ENCODE measurements around the gene TRPC4.

The TRPC4 gene

DNA sequence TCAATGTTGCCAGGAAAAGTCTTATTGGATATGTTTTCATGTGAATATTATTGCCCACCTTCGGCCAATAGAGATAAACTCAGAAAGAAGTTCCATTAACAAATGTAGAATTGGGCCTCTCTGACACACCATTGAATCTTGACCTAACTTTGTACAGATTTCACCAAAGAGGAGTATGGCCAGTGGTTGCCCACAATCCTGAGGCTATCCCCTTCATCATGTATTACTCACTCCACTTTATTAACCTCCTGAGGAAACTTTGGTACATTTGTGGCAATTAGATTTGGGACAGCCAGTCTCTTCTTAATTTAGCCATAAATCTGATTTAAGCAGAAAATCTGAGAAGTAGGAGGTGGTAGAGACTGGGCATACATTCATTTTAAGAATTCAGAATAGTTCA is 217.7 kb downstream of the TRPC4 start:
- DNase-seq: no peak

DNA sequence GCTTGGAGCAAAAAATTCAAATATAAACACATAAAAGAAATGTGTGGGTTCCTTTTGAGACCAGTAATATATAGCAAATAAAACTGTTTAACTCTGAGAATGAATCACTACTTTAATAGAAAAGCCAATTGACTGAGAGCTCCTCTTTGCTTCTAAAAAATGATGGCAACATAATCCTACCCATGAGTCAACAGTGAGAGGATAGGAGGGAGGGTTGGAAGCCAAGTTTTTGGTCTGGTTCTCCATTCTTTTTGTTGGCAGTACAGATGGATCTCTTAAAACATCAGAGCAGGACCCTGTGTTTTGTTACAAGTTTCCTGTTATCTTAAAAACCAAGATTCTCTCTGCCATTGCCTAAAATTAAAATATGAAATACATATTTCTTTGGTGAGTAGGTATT is 221.0 kb downstream of the TRPC4 start:
- DNase-seq: no peak

- no peak for DNase-seq
These were observed 222.4 kb downstream of the TRPC4 start for GRCh38 chr13:37647031-37647650.

- no peak for DNase-seq
These were observed 223.0 kb downstream of the TRPC4 start for GRCh38 chr13:37646531-37646930.

- no peak for DNase-seq
These were observed 224.3 kb downstream of the TRPC4 start for GRCh38 chr13:37645181-37645740.

GRCh38 chr13:37641391-37641790 is 228.2 kb downstream of the TRPC4 start:
- DNase-seq: no peak

DNA sequence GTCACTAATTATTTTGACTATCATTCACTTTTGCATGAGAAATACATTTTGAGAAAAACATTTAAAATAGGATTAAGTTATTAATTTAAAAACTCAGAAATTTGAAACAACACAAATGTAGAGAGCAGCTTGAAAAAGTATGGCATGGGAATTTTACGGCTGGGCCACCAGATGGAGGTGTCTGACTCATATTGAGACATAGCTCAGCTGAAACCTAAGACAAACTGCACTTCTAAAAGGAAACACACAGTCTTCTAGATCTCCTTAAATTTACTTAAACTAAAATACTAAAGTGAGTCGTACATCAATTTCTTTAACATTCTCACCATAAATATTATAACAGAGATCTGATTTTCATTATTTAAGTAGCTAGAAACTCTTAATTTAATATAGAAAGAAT is 229.1 kb downstream of the TRPC4 start:
- no peak for DNase-seq

DNA sequence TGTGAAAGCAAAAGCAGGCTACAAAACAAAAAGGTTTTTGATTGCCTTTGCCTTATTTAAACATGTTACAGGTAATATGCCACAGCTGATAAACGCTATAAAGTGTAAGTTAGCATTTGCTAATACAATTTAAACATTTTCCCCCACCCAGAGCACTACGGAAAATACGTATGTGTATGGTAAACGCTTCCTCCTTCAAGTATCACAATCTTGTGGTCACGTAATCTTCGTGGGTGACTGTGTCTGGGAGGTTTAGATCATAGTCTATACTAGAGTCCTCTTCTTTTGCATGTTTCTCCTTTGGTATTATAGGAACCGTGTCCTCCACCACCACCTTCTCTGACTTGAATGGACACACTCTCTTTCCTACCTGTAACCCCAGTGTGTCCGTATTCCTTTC is 232.9 kb downstream of the TRPC4 start:
- DNase-seq: no peak

DNA sequence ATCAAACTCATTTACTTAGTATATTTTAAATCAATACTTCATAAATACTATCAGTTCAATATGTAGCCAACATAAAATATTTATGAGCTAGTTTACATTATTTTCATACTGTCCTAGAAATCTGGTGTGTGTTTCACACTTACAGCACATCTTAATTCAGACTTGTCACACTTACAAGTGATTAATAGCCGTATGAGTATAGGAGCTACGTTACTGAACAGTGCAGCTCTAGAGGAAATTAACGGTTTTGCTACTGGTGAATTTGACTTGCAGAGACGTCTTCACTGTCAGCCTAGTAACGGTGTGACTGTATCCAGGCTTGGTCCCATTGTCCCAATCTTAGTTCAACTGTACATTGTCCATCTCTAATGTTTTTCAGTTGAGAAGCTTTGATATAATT is 237.3 kb downstream of the TRPC4 start:
- DNase-seq: no peak

DNA sequence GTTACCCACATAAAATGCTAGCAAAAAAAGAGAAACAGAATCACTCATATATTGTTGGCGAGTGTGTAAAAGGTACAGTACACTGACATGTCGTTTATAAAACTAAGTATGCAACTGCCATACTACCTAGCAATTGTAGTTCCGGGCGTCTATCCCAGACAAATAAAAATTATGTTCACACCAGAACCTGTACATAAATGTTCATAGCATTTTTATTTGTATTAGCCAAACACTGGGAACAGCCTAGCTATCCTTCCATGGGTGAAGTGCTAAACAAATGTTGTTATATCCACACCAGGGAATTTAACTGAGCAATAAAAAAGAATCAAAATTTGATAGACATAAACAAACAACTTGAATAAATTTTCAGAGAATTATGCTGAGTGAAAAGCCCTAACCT is 242.1 kb downstream of the TRPC4 start:
- DNase-seq: no peak

GRCh38 chr13:37621811-37622361 is 247.7 kb downstream of the TRPC4 start:
- DNase-seq: no peak

DNA sequence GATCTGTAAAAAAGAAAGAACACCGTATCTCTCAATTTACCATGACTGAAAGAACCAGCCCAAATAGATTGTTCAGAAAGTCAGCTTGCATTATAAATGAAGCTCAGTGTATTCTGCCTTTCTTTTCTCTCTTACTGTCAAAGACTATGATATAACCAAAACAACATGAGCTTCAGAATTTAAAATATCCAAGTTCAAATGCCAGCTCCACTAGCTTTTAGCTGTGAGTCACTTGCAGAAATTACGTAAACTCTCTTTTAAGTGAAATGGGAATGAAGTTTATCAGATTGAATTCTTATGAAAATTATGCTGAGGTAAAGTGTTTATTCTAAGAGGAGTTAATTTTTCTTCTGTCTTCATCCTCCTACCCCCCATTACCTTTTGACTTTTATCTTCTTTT is 251.0 kb downstream of the TRPC4 start:
- no peak for DNase-seq

DNA sequence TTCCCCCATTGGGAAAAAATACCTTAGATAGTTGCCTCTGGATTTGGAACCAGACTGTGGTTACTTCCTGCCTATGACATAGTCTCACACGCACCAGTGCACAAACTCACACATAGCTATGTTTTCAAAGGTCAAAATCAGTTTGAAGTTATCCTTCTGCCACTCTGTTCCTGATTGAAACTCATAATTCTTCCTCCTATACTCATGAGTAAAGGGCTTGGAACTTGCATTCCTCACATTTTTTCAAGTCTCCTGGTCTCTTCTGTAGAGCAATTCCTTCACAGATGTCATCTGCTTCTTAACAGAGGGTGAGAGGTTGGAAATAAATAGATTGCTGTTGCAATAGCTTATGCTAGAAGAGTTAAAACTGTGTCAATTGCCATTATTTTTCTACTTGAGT is 252.4 kb downstream of the TRPC4 start:
- DNase-seq: no peak

DNA sequence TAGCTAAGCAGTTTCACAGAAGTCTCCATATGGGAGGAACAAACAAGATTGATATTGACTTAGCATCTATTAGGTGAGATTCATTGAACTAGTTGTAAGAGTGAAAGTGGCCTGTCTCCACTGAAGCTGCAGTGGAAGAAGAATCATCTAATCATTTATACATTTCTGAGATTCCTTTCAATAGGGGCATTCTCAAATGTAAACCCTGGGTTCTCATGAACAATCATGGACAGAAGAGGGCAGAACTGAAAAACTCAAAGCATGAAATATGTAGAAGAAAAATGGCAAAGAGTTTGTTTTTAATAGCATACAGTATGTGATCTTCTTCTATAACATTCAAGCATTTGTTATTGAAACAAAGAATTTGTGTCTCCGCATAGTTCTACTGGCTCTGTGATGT is 253.4 kb downstream of the TRPC4 start:
- no peak for DNase-seq

DNA sequence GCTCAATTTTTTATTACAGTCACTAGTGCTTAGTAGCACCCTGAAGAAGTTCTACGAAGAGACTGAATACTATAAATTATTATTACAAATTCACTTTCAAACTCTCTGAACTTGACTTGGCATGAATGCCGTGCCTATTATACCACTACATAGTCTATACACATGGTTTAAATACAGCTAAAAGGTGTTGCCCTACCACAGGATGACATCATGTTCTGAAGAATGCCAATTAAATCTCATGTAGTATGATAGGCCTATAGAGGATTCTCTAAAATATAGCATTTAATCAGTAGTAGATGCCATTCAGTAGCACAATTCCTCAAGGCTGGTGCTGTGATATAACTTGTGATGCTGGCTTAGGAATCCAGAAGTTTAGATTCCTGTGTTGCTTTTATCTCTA is 254.3 kb downstream of the TRPC4 start:
- DNase-seq: no peak

- no peak for DNase-seq
These were observed 255.9 kb downstream of the TRPC4 start for GRCh38 chr13:37613638-37614037.

- DNase-seq: no peak
These were observed 256.3 kb downstream of the TRPC4 start for GRCh38 chr13:37613236-37613635.

DNA sequence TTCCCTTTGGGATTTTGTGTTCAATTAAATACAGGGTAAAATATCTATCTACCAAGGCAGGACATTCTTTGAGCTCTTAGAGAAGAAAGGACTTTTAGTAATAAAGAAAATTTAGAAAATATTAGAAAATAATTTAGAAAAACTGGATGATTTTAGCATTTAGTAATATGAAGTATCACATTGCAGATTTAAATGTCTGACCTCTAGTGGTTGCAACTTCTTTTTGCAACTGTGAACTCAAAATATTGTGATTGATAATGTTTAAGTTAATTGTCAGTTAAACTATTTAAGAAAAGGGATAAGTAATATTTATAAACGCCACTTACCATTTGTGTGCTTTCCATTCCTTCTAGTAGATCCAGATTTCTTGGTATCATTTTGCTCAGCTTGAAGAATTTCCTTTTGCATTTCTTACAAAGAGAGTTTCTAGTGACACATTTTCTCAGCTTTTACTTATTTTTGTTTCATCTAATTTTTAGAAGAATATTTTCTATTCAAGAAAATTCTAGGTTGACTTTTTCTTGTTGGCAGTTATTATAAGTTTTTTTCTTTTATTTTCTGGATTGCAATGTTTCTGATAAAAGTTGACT is 260.7 kb downstream of the TRPC4 start:
- no peak for DNase-seq

GRCh38 chr13:37602733-37603381 is 266.7 kb downstream of the TRPC4 start:
- no peak for DNase-seq

DNA sequence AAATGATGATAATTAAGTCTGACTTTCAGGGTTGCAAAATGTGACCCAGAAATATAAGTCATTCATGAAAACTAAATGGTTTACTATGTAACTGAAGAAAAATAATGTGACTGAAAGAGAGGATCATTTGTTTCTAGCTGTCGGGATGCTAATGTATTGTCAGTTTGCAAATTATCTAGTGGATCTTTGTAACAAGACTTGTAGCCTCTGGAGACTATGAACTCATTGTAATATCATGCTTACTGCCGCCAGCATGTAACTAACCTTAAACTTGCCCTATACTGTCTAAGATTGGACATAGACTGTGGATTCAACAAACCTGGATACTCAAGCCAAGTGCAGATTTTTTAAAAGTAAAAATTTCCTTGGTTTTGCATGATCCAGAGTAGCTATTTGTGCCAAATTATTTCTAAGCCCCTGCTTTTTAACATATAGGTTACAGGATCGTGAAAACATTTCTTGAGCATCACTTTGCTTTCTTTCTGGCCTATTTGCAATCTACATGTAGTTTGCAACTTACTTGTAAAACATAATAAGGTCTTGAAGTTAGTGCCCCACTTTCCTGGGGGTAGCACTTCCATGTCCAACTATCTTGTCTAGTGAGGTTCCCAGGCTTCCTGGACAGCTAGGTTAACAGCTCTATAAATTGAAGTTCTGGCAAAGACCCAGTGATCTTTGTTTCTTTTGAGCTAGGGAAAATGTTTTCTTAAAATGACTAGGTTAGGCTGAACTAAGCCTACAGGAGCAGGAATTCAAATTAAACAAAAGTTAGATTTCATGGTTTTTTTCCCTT is 267.7 kb downstream of the TRPC4 start:
- no peak for DNase-seq

- no peak for DNase-seq
These were observed 270.1 kb downstream of the TRPC4 start for GRCh38 chr13:37599519-37599918.

GRCh38 chr13:37598597-37598996 is 271.0 kb downstream of the TRPC4 start, which contains the start of gene POSTN:
POSTN (minus strand) TSS chr13:37598768; CDS start chr13:37598726, 42 bp downstream.
- no peak for DNase-seq

GRCh38 chr13:37597477-37598025 is 272.0 kb downstream of the TRPC4 start:
- DNase-seq: no peak
